HG03139 (cell line): ENCODE data around the gene ZNF584.
"Not testable (repeated sequence)": the region's sequence is repeated elsewhere in the genome, so short reads cannot be mapped to it uniquely, and the experiment has no call there.

ENCODE experiments used
- ATAC-seq: cut with Tn5 transposase; IDR thresholded peaks from one replicate; pipeline ENCODE4 v1.9.1; 2021; ENCODE audit not compliant: unreplicated experiment

ZNF584 gene

DNA sequence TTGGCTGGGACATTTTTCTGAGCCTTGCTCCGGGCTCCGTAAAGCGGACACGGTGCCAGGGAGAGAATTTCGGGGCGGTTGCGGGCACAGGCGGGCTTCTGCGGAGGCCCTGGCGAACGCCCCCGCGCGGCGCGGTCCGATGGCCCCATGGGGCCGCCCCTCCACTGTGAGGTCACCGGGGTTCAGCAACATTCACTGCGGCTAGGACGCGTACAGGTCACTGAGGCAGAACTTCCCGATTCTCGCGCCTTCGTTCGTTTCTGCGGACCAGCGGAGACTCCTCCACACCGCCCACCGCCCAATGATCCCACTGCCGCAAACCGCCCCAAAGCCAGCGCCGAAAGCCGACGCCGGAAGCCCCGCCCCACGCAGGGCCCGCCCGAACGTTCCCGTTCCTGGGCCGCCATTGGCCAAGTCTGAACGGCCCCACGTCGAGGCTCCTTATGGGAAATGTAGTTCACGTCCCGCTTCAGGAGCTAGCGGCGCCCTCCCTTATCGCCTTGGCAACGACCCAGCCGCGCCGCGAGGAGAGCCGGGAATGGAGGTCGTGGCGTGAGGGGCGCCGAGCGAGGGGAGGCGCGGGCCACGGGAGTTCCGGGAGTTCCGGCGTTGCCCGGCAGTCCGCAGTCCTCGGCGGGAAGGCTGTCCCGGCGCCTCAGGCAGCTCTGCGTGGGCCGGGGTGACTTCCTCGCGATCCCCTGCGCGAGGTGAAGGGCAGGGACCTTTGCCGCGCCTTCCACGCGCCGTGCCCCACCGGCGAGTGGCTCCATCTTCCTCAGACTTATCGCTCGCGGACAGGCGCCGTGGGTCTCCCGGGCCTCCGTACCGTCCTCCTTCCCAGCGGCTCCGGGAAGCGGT lies at the start of gene ZNF584:
Gene ZNF584, plus strand, starts transcription at position 498 of the 858 bp plus-strand sequence. CDS start 499 bp downstream, outside the sequence.
- peak; percentile 94 for ATAC-seq

- ATAC-seq, result peak; percentile 12
Observed at GRCh38 chr19:58361900-58362271, 46.6 kb upstream of the ZNF584 start.

DNA sequence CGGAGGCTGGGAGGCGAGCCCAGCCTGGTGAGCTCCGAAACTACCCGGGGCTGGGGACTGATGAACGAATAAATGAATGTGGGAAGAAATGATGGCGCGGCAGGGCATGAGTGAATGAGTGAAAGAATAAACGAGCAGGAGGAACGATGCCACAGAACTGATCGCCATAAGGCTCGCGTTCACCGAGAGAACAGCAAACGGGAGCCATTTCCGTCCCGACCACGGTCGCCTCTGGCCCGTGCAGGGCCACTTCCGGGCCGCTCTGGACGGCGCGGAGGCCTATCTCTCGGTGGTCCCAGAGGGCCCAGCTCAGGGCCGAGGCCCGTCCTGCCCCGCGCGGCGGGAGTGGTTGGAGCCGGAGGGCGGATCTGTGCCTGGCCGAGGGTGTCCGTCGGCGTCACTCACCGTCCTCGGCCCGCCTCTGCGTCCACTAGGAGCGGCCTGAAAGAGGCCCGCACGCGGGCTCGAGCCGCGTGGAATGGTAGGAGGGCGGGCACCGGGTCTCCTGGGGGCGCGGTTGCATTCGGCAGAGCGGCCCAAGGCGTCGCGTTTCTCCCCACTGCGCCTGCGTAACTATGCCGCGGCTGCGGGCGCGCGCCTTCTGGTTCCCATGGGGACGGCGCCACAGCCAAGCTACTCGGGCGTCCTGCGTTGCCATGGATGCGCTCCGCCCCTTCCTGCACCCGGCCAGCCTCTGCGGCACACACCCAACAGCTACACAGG lies 46.0 kb upstream of the ZNF584 start, which contains the start of gene ZNF497:
Gene ZNF497, minus strand, starts transcription at position 480 of the 723 bp plus-strand sequence. CDS start 5,116 bp downstream, outside the sequence.
- peak; percentile 74 for ATAC-seq

- no peak for ATAC-seq
Observed at GRCh38 chr19:58364146-58364545, 44.3 kb upstream of the ZNF584 start.

GRCh38 chr19:58366585-58367430 lies 41.6 kb upstream of the ZNF584 start:
- ATAC-seq, result no peak

DNA sequence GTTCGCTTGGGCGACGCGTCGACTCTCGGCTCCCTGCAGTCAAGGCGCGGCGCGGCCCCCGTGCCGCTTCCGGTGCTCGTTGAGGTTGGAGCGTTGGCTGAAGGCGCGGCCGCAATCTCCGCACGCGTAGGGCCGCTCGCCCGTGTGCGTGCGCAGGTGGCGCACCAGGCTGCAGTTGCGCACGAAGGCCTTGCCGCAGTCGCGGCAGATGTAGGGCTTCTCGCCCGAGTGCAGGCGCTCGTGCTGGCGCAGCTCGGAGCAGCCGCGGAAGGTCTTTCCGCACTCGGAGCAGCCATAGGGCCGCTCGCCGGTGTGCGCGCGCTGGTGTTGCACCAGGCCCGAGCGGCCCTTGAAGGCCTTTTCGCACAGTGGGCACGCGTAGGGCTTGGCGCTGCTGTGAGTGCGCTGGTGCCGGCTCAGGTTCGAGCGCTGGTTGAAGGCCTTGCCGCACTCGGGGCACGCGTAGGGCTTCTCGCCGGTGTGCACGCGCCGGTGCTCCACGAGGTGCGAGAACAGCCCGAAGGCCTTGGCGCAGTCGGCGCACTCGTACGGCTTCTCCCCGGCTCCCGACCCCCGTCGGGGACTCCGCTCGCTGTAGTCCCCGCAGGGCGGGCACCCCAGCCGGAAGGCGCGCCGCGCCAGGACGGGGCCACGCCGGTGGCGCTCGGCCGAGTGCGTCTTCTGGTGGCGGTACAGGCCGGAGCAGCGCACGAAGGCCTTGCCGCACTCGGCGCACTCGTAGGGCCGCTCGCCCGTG lies 40.6 kb upstream of the ZNF584 start:
- ATAC-seq, result no peak

GRCh38 chr19:58368561-58369360 lies 39.7 kb upstream of the ZNF584 start:
- ATAC-seq, result no peak

GRCh38 chr19:58372311-58373133 lies 35.9 kb upstream of the ZNF584 start:
- no peak for ATAC-seq

GRCh38 chr19:58374200-58374599 lies 34.2 kb upstream of the ZNF584 start:
- ATAC-seq, result no peak

DNA sequence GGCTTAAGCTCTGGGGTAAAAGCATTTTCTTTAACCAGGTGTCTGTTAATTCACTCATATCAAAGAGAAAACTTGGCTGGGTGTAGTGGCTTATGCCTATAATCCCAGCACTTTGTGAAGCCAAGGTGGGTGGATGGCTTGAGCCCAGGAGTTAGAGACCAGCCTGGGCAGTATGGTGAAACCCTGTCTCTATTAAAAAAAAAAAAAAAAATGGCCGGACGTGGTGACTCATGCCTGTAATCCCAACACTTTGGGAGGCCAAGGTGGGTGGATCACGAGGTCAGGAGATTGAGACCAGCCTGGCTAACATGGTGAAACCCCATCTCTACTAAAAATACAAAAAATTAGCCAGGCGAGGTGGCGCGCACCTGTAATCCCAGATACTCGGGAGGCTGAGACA lies 31.7 kb upstream of the ZNF584 start:
- not testable (repeated sequence) for ATAC-seq

DNA sequence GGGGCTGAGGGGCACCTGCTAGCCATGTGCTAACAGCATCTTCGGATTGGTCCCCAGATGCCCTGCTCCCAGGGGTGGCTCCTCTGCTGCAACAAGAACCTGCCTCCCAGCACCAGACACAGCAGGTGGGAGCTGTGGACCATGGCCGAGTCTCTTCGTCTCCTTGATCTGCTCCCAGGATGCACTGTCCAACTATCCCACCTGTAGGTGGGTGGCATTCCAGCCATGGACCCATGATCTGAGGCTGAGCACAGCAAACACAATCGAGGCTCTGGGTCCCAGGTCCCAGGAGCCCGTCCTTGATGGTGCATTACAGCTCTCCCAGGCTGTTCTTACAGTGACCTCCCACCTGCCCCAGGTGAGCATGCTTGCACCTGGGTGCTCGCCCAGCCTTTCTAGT lies 29.2 kb upstream of the ZNF584 start:
- ATAC-seq, result no peak

DNA sequence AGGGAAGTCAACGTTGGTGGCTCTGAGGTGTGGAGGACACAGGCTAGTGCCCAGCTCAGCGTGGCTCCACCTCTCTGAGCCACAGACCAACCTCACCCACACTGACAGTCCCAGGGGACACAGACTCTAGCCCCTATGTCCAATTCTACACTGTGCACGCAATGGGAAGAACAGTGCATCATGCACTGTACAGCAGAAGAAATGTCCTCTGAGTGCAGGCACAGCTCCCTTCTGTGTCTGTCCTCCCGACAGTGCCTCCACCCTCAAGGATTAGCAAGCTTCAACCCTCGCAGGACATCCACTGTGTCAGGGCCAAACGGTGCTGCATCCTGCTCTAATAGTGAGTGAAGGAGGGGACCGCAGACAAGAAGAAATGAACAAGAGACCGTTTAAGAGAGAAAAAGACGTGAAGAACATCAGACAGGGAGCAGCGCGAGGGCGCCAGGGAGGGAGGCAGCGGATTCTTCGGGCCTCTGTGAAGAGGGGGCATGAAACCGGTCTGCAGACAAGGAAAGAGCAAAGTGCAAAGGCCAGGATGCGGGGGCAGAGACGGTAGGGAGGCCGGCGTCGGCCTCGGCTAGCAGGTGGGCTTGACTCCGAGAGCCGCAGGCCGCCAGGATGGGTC lies 28.3 kb upstream of the ZNF584 start:
- ATAC-seq, result no peak

GRCh38 chr19:58380662-58381459 lies 27.6 kb upstream of the ZNF584 start, which contains the start of gene ZNF837:
Gene ZNF837, minus strand, starts transcription at chr19:58381030. Its CDS starts 11,698 bp downstream, at chr19:58369332.
- peak; percentile 74 for ATAC-seq

GRCh38 chr19:58381460-58382212 lies 26.8 kb upstream of the ZNF584 start:
- ATAC-seq, result no peak

- no peak for ATAC-seq
Observed at GRCh38 chr19:58382997-58383603, 25.3 kb upstream of the ZNF584 start.

DNA sequence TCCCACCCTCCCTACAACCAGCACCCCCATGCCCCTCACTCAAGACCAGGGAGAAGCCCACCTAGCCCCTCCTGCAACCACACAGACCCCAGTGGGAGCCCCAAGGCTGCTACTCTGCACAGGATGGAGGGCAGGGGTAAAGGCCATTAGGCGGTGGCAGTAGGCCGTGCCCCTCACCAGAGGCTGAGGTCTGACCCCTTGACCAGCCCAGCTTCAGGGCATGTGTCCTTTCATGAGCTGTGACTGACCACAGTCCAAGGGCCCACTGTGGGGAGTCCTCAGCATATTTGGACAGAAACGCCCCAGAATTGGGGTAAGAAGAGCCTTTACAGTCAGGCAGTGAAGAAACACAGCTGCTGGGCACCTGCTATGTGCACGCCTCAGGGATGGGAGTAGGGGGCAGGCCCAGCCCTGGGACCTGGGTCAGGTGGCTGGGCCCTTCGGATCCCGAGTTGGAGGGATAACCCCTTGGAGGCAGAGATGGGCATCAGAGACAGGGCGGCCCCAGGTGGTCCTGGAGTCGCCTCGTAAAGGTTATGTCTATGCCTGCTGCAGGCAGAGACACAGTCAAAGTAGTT lies 23.0 kb upstream of the ZNF584 start:
- ATAC-seq, result no peak
